Ecto neural progenitor cell (in vitro differentiated cells): Measurements from ENCODE around the gene ZNF697.
A peak's percentile ranks its signal among the peaks of the same experiment; 100 is the strongest.

ENCODE experiments used
- DNase-seq: peaks from one replicate; pipeline ENCODE4 v3.0.0-alpha.2; 2018; ENCODE audit warnings: low spot score

Gene ZNF697

DNA sequence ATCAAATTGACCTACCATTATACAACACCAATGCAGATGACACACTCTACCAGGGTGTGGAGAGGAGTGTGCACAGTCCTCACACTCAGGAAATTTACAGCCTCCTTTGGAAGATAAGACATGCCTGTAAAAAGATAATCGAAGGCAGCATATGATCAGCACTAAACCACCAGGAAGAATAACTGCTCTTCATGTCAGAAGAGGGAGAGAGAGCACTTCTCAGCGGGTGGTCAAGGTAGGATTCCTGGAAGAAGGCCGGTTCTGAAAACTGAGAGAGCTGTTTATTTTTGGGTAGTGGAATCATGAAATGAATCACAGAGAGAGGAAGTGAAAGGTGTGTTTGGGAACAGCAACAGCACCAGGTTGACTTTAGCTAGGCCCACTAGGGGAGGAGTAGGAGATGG is 14.0 kb upstream of the ZNF697 start:
- no peak for DNase-seq

DNA sequence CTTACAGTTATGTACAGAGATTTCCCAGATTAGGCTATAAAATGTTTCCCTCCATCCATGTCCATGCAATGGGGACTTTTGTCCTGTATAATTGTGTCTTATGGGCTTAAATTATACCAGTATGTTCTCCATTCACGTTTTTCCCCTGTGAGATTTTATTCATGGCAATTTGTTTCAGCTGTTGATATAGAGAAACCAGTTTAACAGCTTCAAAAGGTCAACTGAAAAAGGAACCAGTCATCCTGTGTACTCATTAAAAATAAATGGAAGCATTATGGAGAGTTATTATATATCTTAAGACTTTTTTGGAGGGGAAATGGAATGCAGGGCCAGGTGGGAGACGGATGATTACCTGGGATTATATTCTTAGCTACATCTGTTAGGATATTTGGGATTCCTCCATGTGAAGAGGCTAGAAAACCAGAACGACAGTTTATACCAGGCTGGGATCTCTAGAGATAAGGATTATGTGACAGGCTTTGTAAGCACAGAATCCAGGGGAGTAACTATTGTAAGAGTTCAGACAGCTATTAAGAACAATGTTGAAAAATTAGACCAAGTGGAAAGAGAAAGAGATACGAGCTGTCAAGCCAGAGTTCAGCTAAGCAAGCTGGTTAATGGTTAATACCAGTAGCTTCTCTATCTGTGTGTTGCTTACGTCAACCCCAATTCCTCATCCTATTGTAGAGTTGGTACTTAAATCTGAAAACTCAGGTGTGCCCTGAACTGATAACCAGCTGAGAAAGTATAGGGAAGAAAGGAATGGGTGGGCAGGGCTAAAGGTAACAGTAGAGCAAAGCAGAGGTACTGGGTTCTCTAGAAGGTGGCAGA is 12.4 kb upstream of the ZNF697 start:
- DNase-seq, result no peak

DNA sequence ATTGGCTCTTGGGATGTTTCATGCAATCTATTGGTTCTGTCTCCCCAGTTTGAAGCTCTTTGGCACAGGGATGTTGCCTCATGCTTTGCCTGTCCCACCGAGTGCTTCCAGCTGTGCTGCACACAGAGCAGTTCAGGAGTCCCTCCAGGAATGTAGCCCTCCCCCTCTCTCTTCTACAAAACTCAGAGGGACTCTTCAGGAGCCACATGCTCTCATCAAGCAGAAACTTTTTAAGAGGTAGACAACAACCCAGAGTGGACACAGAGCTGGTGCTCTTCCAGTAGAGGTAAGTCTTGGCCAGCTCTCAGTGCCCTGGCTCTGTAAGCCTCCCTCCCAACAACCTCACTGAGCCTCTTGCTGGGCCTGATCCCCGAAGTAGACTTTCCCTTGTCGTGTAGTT is 11.6 kb upstream of the ZNF697 start:
- DNase-seq, result no peak

DNA sequence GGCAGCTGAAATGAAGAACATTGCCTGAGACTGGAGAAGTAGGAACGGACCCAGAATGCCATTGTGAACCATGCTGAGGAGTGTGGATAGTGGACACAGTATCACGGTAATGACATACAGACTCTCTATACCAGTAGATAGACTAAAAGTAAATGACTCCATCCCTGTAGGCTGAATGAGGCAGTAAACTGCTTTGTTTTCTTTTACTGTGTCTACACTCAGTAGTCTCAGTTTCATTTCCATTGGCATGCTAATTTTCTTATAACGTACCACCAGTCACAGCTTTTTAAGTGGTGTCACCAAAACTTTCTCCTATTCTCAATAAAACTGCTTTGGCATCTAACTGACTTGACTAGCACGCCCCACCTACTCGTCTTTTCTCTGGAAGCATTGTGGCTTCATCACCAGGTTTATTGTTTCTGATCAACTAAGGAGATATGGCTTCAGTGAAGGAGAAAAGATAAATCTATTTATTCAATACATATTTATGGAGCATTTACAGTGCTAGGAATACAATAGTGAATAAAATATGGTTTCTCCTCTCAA is 8.4 kb upstream of the ZNF697 start:
- DNase-seq, result no peak

DNA sequence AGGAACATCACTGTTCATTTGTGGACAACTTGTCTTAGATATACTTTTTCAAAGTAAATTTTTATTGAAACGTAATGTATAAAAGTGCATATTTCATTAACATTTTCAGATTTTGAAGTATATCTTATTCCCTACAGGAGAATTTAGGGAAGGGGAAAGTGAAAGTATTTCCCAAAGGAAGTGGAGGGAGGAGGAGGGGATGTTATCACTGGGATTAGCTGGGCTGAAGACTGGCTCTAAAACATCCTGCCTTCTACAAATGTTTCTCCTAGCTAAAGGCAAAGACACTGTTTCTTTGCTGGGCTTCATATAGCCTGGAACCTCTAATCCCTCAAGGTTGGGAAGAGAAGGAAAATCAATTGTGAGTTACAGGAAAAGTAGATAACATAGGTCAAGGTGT is 7.1 kb upstream of the ZNF697 start:
- DNase-seq, result no peak

DNA sequence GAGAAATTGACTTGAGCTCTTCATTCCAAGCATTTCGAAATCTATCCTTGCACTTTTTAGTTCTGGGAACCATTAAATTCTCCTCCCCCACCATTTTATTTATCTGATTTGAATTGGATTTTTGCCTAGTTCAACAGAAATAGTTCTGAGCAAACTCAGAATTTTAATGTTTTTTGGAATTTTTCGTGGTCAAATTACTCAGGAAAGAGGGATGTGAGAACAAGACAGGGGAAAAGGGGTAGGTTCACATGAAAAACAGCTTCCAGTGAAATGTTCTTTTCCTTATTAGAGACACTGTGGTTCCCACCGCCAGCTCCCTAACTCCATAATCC is 5.7 kb upstream of the ZNF697 start:
- no peak for DNase-seq

DNA sequence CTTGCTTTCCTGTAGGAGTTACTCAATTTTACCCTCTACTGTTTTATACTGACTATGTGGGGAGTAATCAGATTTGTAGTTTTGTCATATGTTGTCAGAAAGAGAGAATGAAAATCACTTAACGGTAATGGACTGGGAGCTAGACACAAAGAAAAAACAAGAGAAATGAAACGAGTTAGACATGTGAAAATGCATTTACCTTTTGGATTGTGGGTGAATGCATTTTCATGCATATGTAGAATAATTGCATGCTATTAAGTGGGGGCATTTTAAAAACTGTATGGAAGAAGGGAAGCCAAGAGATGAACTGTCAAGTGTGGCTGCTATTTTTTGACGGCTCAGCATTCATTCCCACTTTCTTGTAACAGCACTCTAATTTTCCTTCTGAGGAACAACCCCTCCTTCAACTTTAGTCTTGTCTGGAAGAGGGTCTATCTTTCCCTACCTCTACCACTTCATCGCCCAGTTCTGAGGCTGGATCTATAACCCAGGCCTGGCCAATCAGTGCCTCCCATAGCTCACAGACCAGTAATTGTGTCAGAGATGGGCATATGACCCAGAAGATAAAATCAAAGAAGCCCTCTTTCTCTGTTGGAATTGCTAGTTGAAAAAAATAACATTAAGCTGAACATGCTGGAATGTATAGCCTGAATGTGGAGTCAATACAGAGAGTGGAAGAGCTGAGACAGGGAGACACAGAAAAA is 5.2 kb upstream of the ZNF697 start:
- DNase-seq, result no peak

DNA sequence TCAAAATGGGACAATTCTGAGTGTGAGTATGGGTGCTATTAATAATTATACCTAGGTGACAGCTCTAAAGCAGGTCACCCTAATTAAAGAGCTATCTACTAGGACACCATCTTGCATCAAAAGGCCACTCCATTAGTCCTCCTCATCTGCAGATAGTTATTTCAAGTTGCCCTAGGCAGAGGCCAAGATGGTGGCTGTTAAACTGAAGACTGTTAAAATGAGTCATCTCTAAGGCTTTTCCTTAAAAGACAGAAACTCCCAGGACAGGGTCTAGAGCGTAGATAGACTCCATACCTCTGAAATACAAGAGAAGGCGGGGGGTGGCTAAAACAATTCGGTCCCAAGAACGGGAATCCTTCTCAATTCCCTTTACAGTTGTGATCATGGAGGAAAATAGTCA is 4.5 kb upstream of the ZNF697 start:
- no peak for DNase-seq

DNA sequence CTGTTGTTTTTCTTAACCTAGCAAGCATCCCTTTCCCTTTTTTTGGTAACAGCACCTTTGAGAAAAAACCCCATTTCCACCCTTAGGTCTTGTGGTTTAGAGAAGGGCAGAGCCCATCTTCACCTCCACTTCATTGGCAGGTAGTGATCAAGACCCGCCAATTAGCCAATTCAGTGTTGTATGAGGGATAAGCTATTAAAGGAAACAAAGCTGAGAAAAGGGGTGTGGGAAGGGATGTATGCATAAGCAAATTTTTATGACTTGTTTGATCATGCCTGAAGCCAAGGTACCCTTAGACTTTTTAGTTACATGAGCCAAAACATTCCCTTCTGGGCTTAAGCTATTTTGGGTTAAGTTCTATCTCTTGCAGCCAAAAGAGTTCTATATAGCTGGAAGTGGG is 3.6 kb upstream of the ZNF697 start:
- DNase-seq, result no peak

DNA sequence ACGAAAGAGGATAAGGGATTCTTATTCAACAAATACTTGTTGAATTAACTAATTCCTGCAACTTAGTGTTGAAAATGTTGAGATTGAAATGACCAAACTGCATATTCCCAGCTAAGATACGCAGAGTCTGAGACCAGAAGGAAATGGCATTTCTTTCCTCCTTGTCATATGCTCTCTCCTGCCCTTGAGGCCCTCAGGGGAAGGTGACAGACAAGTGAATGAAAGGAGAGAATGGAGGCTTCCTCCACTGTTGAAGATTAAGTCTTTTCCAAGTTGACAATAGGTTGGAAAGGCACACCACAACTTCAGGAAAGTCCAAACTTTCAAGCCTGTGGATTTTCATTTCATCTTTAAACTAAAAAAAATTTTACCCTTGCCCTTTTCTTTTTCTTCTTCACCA is 3.1 kb upstream of the ZNF697 start:
- DNase-seq, result no peak

DNA sequence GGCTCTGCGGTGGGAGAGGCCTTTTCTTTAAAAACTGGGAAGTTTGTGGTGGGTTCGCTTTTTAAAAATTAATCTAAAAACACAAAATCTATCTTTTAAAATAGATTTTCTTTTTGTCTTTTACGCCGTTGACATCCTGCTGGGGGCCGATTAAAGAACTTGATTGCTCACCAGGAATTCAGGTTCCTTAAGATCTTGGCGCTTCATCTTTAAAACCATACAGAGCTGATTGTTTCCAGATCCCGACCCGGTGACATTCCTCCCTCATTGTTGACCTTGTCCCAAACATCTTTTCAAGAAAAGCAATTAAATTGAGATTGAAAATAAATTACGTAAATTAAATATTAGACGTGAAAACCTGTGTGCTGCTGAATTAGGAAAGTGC is 546 bp upstream of the ZNF697 start:
- no peak for DNase-seq

DNA sequence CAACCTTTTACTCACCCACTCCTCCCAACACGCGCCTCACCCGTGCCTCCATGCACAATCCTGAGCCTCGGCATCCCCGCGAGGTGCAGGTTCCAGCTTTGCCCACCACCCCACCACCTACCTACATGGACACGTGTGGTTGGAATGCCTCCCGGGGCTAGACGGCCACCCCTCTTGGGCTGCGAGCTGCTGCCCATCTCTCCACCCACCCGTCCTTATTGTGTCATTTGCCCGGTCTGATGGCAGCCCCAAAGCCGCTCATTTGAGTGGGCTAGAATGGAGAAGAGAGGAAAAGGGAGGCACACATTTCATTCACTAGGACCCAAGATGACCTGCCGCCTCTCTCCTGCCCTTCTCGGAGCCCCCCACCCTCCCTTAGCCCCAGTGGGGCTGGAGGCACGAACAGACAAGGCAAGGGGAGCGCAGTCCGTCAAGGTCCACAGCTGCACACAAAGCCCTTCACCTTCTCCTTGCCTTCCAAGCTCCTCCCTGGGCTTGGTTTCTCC is 785 bp downstream of the ZNF697 start:
- no peak for DNase-seq

DNA sequence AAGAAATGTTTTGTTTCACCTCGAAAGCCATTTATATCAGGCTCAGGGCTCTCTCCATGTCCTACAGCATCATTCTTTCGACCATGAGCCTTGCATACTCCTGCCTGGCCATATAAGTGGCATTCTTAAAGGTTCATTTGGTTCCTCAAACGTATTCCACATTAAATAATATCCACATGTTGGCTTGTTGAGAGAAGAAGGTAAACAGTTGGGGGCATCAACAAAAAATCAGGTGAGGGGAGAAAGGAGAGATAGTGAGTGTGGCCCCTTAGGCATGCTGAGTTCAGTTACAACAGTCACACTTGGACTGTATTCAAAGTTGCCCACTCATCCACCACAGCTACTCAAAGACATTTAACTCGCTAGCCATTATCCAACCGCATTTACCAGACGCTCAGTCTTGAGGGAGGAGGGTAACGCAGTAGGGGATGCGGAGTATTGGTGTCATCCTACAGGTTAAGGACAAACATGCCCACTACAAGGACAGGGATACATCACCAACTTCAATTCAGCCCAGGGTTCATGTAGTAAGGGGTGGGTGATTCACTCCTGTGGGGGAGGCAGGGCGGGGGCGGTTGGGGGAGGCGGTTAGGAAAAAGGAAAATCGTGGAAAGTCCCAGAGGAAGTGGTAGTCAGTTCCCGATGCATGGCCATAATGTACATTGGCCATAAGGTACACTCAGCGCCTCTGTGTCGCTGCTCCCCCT is 1.4 kb downstream of the ZNF697 start:
- DNase-seq, result no peak

DNA sequence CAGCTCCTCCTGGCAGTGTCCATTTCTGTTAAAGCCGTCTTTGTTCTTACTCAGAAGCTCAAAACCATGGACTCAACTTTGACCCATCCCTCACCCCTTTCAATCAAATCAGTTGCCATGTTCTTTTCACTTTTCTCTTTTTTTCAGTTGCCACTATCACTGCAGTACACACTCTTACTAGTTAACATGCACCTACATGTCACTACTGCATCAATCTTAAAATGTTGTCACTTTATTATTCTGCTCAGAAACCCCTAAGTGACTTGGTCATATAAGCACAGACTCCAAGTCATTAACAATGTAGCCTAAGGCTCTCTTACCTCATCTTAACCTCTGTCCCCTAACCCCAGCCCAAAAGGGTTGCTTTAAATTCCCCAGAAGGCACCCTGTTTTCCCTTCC is 9.0 kb downstream of the ZNF697 start:
- DNase-seq, result no peak

DNA sequence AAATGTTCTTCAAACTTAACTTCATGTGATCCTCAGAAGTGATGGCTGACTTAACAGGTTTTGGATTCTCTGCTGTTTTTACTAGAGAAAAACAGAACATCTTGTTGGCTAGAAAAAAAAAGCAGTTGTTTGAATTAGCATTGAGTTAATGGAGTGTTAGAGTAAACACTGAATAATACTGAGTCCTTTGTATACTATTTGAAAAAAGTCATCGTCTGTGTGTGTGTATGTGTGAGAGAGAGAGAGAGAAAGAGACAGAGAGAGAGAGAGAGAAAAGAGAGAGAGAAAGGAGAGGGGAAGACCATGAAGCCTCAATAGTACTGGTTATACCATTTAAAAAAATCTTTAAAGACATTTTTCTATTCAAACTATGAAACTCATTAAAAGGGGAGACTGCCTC is 10.4 kb downstream of the ZNF697 start:
- DNase-seq, result no peak

DNA sequence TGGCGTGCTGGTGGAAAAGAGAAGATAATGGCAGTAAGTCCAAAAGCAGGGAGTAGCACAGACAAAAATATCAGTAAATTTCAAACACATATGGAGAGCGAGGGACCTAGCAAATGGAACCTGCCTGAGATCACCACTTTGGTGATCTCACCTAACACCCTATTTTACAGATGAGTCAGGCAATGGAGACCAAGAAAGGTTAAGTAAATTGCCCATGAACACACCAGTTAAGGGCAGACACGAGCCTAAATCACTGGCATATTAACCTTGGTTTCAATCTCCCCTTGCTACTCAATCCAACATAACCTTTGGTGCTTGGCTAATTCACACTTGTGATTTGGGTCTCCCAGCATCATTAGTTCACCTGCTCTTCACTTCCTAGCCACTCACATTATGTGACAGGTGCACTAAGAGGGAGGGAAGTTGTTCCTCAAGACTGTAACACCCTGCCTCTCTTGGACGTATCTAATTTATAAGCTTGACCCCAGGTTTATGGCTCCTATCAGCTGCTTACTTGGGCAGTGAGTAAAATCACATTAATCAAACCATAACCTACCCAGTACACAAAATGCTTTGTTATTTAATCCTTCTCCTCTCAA is 11.5 kb downstream of the ZNF697 start:
- no peak for DNase-seq

DNA sequence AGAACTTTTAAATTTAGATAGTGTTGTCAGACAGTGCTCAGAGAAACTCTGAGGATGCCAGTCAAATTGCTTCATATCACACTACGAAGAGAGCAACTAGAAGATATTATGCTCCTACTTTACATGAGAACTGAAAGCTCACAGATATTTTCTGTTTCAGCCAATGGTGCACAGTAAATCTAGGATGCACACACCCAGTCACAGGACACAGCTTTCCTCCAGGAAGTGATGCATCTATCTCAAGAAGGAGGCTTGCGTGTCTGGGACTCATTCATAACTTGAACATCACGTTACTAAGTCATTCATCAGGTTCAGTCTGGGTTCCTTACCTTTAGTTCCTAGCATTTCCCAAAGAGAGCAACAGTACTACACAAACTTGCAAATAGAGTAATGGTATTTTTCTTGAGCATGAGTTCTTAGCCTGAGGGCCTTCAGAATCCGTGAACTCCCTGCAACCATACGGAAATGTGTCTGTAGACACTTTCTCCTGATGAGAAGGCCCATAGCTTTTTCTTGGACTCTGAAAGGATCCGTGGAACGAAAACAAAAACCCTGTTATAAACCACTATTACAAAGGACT is 12.2 kb downstream of the ZNF697 start:
- no peak for DNase-seq

DNA sequence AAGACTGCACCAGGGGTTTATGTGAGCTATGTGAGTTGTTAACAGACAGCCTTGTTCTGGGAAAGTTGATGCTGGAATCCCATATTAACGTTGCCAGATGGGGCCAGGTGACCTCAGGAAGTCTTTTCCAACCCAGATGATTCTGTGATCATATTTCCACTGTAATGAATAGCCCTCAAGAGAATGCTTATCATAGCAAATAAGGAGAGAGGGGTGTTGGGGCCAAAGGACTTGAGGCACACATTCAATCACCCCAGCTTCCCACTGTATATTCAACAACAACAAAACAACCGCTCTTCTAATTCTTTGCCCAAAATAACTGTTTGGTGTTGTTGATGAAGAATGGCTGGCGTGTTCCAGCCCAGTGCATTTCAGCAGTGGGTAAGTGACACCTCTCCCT is 14.1 kb downstream of the ZNF697 start:
- DNase-seq, result no peak

DNA sequence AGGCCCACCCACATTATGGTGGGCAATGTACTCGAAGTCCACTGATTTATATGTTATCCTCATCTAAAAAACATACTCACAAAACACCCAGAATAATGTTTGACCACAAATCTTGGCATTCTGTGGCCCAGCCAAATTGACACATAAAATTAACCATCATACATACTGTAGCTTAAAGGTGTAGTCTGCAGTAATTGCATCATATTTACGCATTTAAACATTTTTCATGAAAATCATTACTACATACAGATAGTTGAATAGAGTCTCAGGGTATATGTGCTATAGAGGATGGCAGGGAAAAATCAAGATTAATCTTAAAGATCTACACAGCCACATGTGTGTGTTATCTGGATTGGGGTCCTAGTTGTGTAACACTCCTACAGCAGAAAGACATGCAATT is 14.5 kb downstream of the ZNF697 start:
- no peak for DNase-seq

DNA sequence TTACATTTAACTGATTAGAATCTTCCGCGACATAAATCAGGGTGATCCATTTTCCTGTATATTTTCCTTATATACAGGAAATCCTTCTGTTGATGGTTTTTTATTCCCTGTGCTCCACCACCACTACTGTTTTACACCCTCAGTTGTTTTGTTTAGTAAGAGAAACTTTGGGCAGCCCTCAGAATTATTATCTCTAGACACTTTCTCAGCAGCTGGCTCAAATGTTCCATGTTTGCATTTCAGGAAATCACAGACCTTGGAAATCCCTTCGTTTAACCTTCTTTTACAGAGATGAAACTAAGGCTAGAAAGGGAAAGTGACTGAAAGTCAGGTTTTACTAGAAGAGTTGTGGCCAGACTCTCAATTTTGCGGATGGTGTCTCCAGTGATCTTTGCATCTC is 15.2 kb downstream of the ZNF697 start:
- no peak for DNase-seq

DNA sequence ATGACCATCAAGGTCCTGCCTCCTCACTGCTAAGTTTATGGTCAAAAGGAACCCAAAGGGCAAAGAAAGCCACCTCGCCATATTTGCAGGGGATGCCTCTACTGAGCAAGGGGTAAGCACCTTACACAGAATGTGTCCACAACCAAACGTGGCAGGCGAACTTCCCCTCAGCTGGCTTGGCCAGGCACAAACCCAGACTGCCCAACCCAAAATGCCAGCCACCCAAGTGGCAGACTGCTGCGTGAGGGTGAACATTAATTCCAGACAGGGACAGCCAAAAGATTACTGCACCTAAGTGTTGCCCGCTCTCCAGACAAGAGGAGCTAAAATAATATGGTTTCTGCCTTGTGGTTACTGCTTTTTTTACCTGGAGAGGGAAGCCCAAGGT is 16.0 kb downstream of the ZNF697 start:
- no peak for DNase-seq

DNA sequence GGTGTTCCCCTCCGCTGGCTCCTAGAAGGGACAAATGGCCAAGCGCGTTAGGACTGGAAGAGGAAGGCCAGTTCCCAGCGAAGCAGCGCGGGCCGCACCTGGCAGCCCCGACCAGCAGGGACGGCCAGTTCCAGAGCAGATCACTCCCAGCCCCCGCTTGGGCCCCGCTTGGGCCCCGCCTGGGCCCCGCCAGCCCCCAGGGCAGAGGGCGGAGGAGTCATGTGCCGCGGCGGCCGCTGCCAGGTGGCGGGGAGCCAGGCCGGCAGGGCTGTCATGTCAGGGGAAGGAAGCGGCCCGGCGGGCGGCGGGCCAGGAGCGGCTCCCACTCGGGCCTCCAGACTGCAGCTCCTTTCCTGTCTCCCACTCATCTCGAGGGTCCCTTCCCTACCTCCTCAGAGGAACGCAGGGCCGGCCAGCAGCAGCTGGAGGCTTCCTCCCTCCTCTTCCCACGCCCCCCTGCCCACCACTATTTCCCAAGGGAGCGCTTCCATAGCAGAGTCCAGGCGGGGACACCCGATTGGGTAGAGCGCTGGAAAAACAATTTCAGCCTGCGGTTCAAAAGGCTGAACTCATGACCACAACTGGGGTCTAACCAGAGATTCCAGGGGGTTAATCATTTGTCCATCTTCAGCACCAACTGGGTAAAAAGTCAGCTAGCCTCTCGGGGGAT is 16.5 kb downstream of the ZNF697 start:
- DNase-seq, result peak; percentile 69
